Ovary (tissue), 9 donors: ENCODE data around the gene PLA2G4F. TPM values are rescaled to one million over a fixed set of nuclear protein-coding genes. Genes with fewer than 3 reads are reported as not detected.

Source experiments
- DNase-seq, 5 donors: peaks; one replicate each; pipeline ENCODE4 v3.0.0-alpha.2; 2019 to 2020
- H3K27ac ChIP-seq, 2 donors: fragments of 200-600 bp; one replicate each; pipeline versions ENCODE4 v1.5.1 to v1.8.0; 2019 to 2022
- H3K27me3 ChIP-seq: fragments of 200-600 bp; one replicate; pipeline ENCODE4 v1.8.0; 2022
- H3K36me3 ChIP-seq: fragments of 200-600 bp; sonication (generic); one replicate; pipeline ENCODE4 v1.5.1; 2019
- H3K4me1 ChIP-seq: one replicate; pipeline ENCODE4 v1.8.1; 2013; ENCODE audit warnings: mild to moderate bottlenecking, moderate library complexity; ENCODE audit not compliant: insufficient read depth
- H3K4me3 ChIP-seq: fragments of 200-600 bp; sonication (generic); one replicate; pipeline ENCODE4 v1.5.1; 2017
- H3K9me3 ChIP-seq, 2 donors: fragments of 200-600 bp in 1 of 2; sonication (generic) in 1 of 2; one replicate each; pipeline versions ENCODE4 v1.5.1 to v1.8.1; 2013 to 2019; ENCODE audit warnings: mild to moderate bottlenecking in 1 of 2, moderate library complexity in 1 of 2
- CTCF ChIP-seq, 3 donors: fragments of 450-650 bp in 2 of 3; fragments of 200-600 bp in 1 of 3; IDR thresholded peaks; one replicate each; pipeline versions ENCODE4 v1.5.1 to v1.8.0; 2016 to 2022; ENCODE audit warnings: antibody characterized with exemption in 3 of 3, mild to moderate bottlenecking in 1 of 3
- EP300 ChIP-seq: sonication (generic); formaldehyde crosslinking; IDR thresholded peaks from one replicate; pipeline ENCODE4 v1.6.1; 2017; ENCODE audit warnings: antibody characterized with exemption
- POLR2A ChIP-seq: fragments of 450-650 bp; IDR thresholded peaks from one replicate; pipeline ENCODE4 v1.6.1; 2017; ENCODE audit warnings: antibody characterized with exemption, mild to moderate bottlenecking, moderate library complexity
- WGBS, 3 donors: extraction: QIAGEN DNeasy Blood & Tissue Kit in 1 of 3; methylation state at CpG; one replicate each; pipeline versions ENCODE4 v1.1.5 to v1.1.7; 2013 to 2017; 5-methylcytosine and 5-hydroxymethylcytosine counted together
- intact Hi-C, 4 donors: fragments of 100-400 bp; cut with DNase I; formaldehyde crosslinking; loops; one replicate each; pipeline versions ENCODE4 v1.11.0 to v1.15.1; 2022 to 2023
- polyA plus RNA-seq, 2 donors: library from polyadenylated mRNA; stranded (reverse); fragments of 200-250 nt in 1 of 2; fragments of 350-450 nt in 1 of 2; fragmentation: Illumina TruSeq in 1 of 2; extraction: RNeasy Lipid Tissue Mini Kit (QIAGEN cat#74804) in 1 of 2; gene quantifications; one replicate each; pipeline ENCODE4 v1.2.3, GENCODE V29; 2013 to 2014
- total RNA-seq, 7 donors: library from RNA; depleted of rRNA in 2 of 7; stranded (reverse); fragments of >200 nt in 2 of 7; fragmentation: NEBNext Ultra II Directional in 3 of 7; extraction: Animal tissue kit (Norgen Biotek cat#: 25700) in 3 of 7; gene quantifications; one replicate each; pipeline versions ENCODE4 v1.1.0 to v1.2.4, GENCODE V29; 2016 to 2023
- donor health status: DM: no; HTN: no; CAD: no; lungs with moderate emphysema.
- donor health status: DM: no; HTN: no; CAD: no.
- donor health status: Bipolar disorder and iron deficiency.
- donor health status: DM: yes; HTN: yes; CAD: no.
- donor health status: DM: no; HTN: no; CAD: no.
- donor health status: DM: yes; HTN: yes; CAD: no.

The PLA2G4F gene
- total and polyA plus RNA-seq, 9 donors = 0.07 to 0.23 (median 0.17) TPM; not detected in 5

GRCh38 chr15:42137461-42138261 is 18.8 kb downstream of the PLA2G4F start:
- no peaks in the 10 kb centered on the region for H3K4me1 ChIP-seq
- no peaks in the 10 kb centered on the region for H3K36me3 ChIP-seq
- 41 to 46% (median 45%) methylated on average over 11 of the region's 11 CpGs for WGBS, 3 donors
- intact Hi-C loops = no loop called here
- H3K27ac ChIP-seq = no peak overlapping the region
- TF ChIP-seq EP300 (no peak), CTCF (IDR thresholded peaks at IDR 0.05) (peak in 2 of 3 donors; percentile 21 to 28), POLR2A (no peak)
- H3K4me3 ChIP-seq = no peak overlapping the region
- H3K27me3 ChIP-seq = no peaks in the 10 kb centered on the region
- no peaks in the 10 kb centered on the region for H3K9me3 ChIP-seq
- peak in 1 of 5 donors; percentile 20 for DNase-seq

DNA sequence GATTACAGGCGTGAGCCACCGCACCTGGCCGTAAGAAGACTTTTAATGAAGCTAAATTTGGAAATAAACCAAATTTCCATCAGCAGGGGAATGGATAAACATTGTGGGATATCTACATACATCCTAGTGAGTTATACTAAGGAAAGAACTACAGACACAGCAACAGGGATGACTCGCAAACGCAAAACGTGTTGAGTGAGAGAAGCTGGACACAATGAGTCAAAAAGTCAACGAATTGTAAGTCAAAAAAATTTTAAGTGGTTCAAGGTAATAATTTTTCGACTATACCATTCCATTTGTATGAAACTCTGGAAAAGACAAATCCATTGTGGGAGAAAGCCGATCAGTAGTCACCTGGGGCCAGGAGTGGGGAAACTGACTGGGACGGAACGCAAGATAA is 19.9 kb downstream of the PLA2G4F start:
- H3K27ac ChIP-seq = no peak overlapping the region
- H3K27me3 ChIP-seq = no peaks in the 10 kb centered on the region
- no peaks in the 10 kb centered on the region for H3K9me3 ChIP-seq
- no peaks in the 10 kb centered on the region for H3K36me3 ChIP-seq
- no peaks in the 10 kb centered on the region for H3K4me1 ChIP-seq
- intact Hi-C loops = no loop called here
- H3K4me3 ChIP-seq = no peak overlapping the region
- TF ChIP-seq POLR2A (no peak), EP300 (no peak), CTCF (IDR thresholded peaks at IDR 0.05) (no peak)
- DNase-seq = no peak
- WGBS, 3 donors = 81 to 84% (median 83%) methylated on average over 11 of the region's 11 CpGs

DNA sequence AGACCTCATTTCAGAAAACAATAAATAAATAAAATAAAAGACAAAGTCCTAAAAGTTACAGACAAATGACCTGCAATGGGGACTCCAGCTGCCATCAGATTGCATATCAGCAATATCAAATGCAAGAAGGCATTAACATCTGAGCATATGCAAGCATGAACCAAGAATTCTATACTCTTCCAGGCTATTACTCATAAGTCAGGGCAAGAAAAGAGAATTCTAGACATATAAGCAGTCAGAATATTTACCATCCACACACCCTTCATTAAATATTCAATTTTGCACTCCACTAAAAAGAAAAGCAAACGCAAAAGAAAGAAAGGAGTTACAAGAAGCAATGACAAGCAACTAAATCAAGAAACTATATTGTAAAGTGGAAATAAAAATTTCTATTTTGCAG is 21.1 kb downstream of the PLA2G4F start:
- H3K4me1 ChIP-seq = no peaks in the 10 kb centered on the region
- no peak for TF ChIP-seq POLR2A
- no peak for TF ChIP-seq EP300
- TF ChIP-seq CTCF (IDR thresholded peaks at IDR 0.05) = no peak
- no peaks in the 10 kb centered on the region for H3K9me3 ChIP-seq
- WGBS, 3 donors = 56 to 67% (median 65%) methylated on average over 1 of the region's 1 CpG
- H3K27ac ChIP-seq = no peak overlapping the region
- no peak overlapping the region for H3K4me3 ChIP-seq
- intact Hi-C loops = no loop called here
- no peaks in the 10 kb centered on the region for H3K36me3 ChIP-seq
- no peaks in the 10 kb centered on the region for H3K27me3 ChIP-seq
- DNase-seq = no peak

GRCh38 chr15:42134617-42135245 is 21.7 kb downstream of the PLA2G4F start:
- H3K27me3 ChIP-seq = no peaks in the 10 kb centered on the region
- intact Hi-C loops = no loop called here
- DNase-seq = no peak
- H3K9me3 ChIP-seq = no peaks in the 10 kb centered on the region
- 66 to 77% (median 75%) methylated on average over 6 of the region's 6 CpGs for WGBS, 3 donors
- no peak overlapping the region for H3K4me3 ChIP-seq
- no peaks in the 10 kb centered on the region for H3K4me1 ChIP-seq
- H3K27ac ChIP-seq = no peak overlapping the region
- no peaks in the 10 kb centered on the region for H3K36me3 ChIP-seq
- TF ChIP-seq POLR2A = no peak
- TF ChIP-seq CTCF (IDR thresholded peaks at IDR 0.05) = no peak
- no peak for TF ChIP-seq EP300
